Measurements from ENCODE around the gene PRCD. TPM values are rescaled to one million over a fixed set of nuclear protein-coding genes. Genes with fewer than 3 reads are reported as not detected.

Gene PRCD
- total RNA-seq, 4 donors from 2014 or later: 8.0 to 15.6 (median 11.3) TPM

GRCh38 chr17:76568811-76569221 is 29.0 kb downstream of the PRCD start:
- no peak for TF ChIP-seq CTCF (IDR thresholded peaks at IDR 0.05; ENCODE audit: low read depth)

- TF ChIP-seq CTCF (IDR thresholded peaks at IDR 0.05; ENCODE audit: low read depth): no peak
These were observed 29.9 kb downstream of the PRCD start for GRCh38 chr17:76569607-76570279.

- no peak for TF ChIP-seq CTCF (IDR thresholded peaks at IDR 0.05; ENCODE audit: low read depth)
These were observed 30.6 kb downstream of the PRCD start for GRCh38 chr17:76570457-76570856.

- no peak for TF ChIP-seq CTCF (IDR thresholded peaks at IDR 0.05; ENCODE audit: low read depth)
These were observed 31.1 kb downstream of the PRCD start for GRCh38 chr17:76570877-76571471.

GRCh38 chr17:76572201-76572910 is 32.5 kb downstream of the PRCD start:
- TF ChIP-seq CTCF (IDR thresholded peaks at IDR 0.05; ENCODE audit: low read depth): no peak

GRCh38 chr17:76573096-76573495 is 33.3 kb downstream of the PRCD start:
- TF ChIP-seq CTCF (IDR thresholded peaks at IDR 0.05; ENCODE audit: low read depth): no peak

GRCh38 chr17:76574166-76574565 is 34.3 kb downstream of the PRCD start:
- no peak for TF ChIP-seq CTCF (IDR thresholded peaks at IDR 0.05; ENCODE audit: low read depth)

All from subcutaneous adipose tissue (tissue), 4 donors.